Cardiac fibroblast (primary cell): ENCODE results near the gene MAP3K7CL.
"Not testable (repeated sequence)": the region's sequence is repeated elsewhere in the genome, so short reads cannot be mapped to it uniquely, and the experiment has no call there.

Experiments used
- DNase-seq, 2 donors: peaks; one replicate each; pipeline versions ENCODE4 v3.0.0 to v3.0.0-alpha.2; 2010; ENCODE audit warnings: low read depth in 2 of 2
- H3K4me3 ChIP-seq, 2 donors: replicated peaks in 1 of 2; 1 replicate in 1 of 2; 2 replicates in 1 of 2; pipeline ENCODE4 v1.5.1; 2011; ENCODE audit warnings: low read depth in 2 of 2, low read length in 2 of 2, mild to moderate bottlenecking in 2 of 2, moderate library complexity in 1 of 2
- TF ChIP-seq, protein P1 (sequence below): IDR thresholded peaks from one replicate; pipeline ENCODE4 v1.5.1; 2011; ENCODE audit warnings: low read depth, mild to moderate bottlenecking, low read length, inconsistent platforms

Gene MAP3K7CL

DNA sequence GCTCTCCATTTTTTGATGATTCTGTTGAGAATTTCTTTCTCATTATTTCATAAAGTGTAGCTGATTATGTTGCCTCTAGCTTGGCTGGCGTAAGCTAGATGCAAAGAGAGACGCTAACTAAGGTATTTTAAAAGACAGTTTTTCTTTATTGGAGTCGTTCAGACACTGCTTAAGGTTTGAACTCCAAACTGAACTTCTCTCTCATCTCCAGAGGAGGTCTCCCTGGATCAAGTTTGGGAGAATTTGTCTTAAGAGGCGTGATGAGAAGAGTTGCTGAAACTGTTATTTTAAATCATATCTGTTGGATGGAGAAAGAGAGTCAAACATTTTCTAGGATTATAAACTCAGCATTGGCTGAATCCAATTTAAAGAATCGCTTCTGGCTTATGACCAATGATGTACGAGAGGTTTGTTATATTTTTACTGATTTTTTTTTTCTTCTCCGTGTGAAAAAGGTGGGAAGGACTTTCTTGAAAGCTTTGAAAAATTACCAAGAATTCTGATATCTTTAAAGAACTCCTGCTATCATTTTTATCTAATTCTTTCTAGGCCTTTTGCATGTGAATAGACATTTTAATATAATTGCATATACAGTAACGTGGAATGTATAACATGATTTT, 34.0 kb downstream of the MAP3K7CL start:
- H3K4me3 ChIP-seq = no peak overlapping the region
- TF ChIP-seq, protein P1, sequence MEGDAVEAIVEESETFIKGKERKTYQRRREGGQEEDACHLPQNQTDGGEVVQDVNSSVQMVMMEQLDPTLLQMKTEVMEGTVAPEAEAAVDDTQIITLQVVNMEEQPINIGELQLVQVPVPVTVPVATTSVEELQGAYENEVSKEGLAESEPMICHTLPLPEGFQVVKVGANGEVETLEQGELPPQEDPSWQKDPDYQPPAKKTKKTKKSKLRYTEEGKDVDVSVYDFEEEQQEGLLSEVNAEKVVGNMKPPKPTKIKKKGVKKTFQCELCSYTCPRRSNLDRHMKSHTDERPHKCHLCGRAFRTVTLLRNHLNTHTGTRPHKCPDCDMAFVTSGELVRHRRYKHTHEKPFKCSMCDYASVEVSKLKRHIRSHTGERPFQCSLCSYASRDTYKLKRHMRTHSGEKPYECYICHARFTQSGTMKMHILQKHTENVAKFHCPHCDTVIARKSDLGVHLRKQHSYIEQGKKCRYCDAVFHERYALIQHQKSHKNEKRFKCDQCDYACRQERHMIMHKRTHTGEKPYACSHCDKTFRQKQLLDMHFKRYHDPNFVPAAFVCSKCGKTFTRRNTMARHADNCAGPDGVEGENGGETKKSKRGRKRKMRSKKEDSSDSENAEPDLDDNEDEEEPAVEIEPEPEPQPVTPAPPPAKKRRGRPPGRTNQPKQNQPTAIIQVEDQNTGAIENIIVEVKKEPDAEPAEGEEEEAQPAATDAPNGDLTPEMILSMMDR = peak; percentile 73
- peak; percentile 92 to 95 for DNase-seq

- H3K4me3 ChIP-seq = no peak overlapping the region
- no peak for DNase-seq
- TF ChIP-seq, protein P1 = no peak
Measured at GRCh38 chr21:29166323-29166722, 35.9 kb downstream of the MAP3K7CL start.

DNA sequence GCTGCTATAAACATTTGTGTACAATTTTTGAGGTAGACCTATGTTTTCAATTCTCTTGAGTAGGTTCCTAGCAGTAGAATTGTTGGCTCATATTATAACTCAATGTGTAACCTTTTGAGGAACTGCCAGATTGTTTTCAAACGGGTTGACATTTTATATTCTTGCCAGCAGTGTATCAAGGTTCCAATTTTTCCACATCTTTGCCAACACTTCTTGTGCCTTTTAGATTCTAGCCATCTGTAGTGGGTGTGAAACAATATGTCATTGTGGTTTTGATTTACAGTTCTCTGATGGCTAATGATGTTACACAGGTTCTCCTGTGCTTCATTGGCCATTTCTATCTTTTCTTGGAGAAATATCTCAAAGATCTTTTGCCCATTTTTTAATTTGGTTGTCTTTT, 36.4 kb downstream of the MAP3K7CL start:
- DNase-seq = peak in 1 of 2 donors; percentile 49
- TF ChIP-seq, protein P1 = no peak
- no peak overlapping the region for H3K4me3 ChIP-seq

- not testable (repeated sequence) for H3K4me3 ChIP-seq, DNase-seq
Measured at GRCh38 chr21:29167481-29167880, 37.0 kb downstream of the MAP3K7CL start.

- H3K4me3 ChIP-seq = no peak overlapping the region
- TF ChIP-seq, protein P1 = no peak
- no peak for DNase-seq
Measured at GRCh38 chr21:29168891-29169315, 38.5 kb downstream of the MAP3K7CL start.

GRCh38 chr21:29170944-29171343, 40.5 kb downstream of the MAP3K7CL start:
- no peak for DNase-seq
- H3K4me3 ChIP-seq = no peak overlapping the region
- TF ChIP-seq, protein P1 = no peak

- no peak overlapping the region for H3K4me3 ChIP-seq
- DNase-seq = no peak
- TF ChIP-seq, protein P1 = no peak
Measured at GRCh38 chr21:29172282-29172681, 41.8 kb downstream of the MAP3K7CL start.
